Measurements from ENCODE around the gene SYNGR4. TPM values are rescaled to one million over a fixed set of nuclear protein-coding genes. Genes with fewer than 3 reads are reported as not detected.
"Not testable (repeated sequence)": the region's sequence is repeated elsewhere in the genome, so short reads cannot be mapped to it uniquely, and the experiment has no call there.

The SYNGR4 gene
- total RNA-seq, 1 donor from 2014 or later, result not detected

DNA sequence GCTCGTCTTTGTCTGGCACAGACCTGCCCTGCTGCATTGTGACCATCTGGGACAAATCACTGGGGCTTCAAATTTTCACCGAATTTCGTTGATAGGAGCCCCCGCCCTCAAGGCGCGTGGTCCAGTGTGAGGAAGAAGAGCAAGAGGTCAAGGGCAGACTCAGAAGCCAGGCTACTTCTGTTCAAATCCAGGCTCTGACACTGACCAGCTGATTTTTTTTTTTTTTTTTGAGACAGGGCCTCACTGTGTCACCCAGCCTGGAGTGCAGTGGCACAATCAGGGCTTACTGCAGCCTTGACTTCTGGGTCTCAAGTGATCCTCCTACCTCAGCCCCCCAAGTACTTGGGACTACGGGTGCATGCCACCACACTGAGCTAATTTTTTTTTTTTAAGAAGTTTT is 7.2 kb downstream of the SYNGR4 start:
- DNase-seq (ENCODE audit: low read depth), result no peak

DNA sequence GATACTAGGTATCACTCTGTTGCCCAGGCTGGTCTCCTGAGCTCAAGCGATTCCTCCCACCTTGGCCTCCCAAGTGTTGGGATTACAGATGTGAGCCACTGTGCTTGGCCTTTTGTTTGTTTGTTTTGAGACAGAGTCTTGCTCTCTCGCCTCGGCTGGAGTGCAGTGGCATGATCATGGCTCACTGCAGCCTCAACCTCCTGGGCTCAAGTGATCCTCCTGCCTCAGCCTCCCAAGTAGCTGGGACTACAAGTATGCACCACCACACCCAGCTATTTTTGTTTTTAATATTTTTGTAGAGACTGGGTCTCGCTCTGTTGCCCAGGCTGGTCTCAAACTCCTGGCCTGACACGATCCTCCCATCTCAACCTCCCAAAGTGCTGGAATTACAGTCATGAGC is 7.6 kb downstream of the SYNGR4 start:
- not testable (repeated sequence) for DNase-seq (ENCODE audit: low read depth)

DNA sequence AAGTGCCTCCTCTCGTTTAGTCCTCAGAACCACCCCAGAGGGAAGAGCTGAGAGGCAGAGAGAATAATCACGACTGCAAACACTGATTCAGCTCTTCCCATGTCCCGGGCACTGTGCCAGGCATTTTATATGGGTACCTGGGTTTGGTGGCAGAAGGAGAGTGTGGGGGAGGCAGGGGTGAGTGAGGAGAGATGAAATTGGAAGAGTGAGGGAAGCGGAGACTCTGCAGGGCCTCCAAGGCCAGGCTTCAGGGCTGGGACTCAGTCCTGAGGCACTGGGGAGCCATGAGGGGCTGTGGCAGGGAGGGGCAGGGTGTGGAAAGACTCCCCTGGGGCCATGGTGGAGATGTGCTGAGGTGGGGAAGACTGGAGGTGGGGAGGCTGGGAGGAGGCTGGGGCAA is 8.7 kb downstream of the SYNGR4 start:
- peak; percentile 19 for DNase-seq (ENCODE audit: low read depth)

DNA sequence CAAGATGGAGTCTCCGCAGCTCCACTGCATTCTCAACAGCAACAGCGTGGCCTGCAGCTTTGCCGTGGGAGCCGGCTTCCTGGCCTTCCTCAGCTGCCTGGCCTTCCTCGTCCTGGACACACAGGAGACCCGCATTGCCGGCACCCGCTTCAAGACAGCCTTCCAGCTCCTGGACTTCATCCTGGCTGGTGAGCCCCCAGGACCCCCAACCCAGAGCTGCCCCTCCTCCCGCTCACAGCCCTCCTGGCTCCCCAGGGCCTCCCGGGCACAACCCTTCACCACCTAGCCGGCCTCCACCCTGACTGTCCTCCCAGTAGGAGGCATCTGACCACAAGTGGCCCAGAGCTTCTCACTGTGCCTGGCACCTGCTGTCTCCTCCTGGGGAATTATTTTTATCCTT is 9.4 kb downstream of the SYNGR4 start:
- no peak for DNase-seq (ENCODE audit: low read depth)

DNA sequence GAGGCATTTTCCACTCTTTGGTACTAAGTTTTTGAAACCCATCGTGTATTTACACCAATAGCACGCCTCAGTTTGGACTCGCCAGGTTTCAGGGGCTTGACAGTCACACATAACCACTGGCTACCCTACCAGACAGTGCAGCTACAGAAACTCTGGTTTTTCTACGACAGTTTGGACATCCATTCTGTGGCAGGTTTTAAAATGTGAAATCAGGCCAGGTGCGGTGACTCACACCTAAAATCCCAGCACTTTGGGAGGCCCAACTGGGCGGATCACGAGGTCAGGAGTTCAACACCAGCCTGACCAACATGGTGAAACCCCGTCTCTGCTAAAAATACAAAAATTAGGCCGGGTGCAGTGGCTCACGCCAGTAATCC is 14.0 kb downstream of the SYNGR4 start:
- no peak for DNase-seq (ENCODE audit: low read depth)

DNA sequence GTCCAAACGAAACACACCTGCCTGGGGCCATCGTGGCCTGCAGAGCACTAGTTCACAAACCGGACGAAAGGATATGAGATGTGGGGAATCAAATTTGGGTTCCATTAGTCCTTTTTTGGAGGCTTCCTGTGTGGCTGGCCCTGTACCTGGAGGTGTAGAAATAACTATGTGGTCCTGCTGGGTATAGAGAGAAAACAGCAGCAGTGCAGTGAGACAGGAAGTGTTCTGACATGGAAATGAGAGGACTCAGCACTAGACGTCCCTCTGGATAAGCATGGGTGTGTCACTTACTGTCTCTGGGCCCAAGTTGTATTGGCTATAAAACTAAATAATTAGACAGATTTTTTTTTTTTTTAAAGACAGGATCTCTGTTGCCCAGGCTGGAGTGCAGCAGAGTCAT is 14.9 kb downstream of the SYNGR4 start:
- DNase-seq (ENCODE audit: low read depth), result no peak

DNA sequence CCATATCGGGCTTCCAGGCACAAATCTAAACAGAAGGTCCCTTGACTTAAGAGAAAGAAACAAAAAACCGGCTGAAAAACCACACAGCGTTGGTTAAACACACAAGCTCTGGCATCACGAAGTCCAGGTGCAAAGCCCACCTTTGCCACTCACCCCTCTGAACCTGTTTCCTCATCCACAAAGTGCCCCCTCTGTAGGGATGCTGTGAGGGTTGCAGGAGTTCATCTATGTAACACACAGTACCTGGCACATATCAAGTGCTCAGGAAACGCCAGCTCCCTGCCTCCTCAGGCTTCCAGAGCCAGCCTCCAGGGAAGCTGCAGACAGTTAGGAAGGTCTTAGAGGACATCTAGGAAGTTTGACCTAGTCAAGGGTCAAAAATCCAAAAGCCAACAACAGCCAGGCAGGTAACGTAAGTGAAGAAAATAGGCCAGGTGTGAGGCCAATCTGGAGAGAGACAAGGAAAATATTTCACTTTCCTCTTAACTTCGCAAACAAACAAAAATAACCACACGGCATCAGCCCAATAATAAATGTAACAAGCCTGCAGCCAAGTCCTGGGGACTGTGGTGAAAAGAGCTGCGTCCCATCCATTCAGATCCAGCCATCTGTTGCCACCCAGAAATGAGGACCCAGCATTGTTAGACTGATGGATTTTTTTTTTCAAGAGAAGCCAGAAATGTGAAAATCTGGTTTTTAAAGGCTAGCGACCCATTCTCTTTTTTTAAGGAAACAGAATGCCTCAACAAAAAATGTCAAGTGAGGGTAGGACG is 17.2 kb downstream of the SYNGR4 start:
- no peak for DNase-seq (ENCODE audit: low read depth)

DNA sequence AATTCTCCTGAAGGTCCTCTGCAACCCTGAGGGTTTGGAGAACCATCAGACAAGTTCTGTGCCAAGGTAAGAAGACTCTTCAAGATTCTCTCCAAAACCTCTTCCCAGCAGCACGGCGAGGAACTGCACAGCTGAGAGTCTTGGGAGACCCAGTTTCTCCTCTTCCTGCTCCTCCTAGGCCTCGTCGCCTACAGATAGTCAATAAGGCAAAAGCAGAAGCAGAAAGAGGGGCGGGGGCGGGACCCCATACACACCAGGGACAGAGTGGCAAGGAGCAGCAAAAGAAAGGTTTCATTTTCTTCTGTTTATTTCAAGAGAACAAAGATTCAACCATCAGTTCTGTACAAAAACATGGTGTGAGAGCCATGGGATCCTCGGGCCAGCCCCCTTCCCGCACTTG is 18.1 kb downstream of the SYNGR4 start:
- no peak for DNase-seq (ENCODE audit: low read depth)

DNA sequence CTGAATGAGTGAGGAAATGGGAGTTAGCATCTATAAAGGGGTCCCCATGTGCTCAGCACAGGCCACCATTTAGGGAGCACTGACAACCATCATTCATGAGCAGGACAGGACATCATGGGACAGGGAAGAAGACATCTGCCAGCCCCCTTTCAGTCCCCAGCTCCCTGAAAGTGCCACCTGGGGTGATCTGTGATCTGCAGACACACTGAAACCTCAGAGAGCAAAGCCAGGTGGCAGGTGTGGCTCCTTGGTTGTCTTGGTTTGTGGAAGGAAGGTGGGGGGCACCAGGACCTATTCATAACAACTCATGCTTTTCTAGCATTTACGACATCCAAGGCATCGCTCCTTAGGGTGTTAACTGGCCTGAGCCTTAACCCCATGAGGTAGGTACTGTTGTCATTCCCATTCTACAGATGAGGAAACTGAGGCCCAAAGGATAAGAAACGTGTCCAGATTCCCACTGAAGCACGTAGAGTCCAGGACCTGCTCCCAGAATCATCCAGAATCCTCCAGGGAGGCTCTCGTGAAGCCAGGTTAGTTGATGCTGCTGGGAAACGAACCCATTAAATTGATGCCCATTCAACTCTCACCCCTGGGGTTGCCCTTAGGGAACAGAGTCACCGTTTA is 21.4 kb downstream of the SYNGR4 start:
- DNase-seq (ENCODE audit: low read depth), result no peak

DNA sequence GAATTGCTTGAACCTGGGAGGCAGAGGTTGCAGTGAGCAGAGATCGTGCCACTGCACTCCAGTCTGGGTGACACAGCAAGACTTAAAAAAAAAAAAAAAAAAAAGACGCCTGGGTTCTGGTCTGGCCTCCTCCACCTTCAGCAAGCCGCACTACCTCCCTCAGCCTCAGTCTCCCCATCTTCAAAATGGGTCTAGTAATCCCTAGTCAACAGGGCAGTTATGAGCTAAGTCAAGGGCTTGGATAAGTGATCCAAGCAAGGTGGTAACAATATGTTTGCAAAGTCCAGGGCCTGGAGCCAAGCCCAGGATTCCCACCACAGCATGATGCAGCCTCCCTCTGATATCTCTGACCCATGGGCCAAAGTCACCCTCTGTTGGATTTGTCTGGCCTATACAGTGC is 22.8 kb downstream of the SYNGR4 start:
- no peak for DNase-seq (ENCODE audit: low read depth)

DNA sequence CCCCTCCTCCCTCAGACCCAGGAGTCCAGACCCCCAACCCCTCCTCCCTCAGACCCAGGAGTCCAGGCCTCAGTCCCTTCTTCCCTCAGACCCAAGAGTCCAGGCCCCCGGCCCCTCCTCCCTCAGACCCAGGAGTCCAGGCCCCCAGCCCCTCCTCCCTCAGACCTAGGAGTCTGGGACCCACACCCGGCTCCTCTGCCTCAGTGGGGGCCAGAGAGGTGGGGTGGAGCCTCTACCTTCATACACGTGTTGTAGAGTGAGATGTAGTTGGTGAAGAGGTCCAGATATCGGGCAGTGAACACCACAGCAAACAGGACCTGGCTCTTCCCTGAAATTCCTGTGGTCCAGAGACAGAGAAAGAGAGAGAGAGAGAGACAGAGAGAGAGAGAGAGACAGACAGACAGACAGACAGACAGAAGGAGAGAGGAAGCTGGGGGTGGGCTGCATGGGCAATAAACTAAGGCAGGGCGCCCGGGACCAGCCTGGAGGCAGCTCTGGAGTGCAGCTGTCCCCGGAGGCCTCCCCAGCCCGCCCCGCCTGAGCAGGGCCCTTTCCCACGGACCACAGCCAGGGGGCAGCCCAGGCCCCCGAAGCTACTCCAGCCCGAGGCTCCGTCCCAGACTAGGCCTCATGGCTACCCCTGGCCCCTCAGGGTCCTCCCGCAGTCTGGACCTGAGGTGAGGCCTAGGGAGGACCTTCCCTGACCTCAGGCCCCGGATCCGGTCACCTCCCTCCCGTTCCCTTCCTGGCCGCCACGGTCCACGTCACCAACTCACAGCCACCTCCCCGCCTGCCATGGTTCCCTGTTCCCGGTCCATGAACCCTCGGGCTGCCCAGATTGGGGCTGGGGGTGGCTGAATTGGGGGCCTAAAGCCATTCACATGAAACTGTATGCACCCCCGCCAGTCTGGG is 26.3 kb downstream of the SYNGR4 start:
- DNase-seq (ENCODE audit: low read depth), result peak; percentile 74

DNA sequence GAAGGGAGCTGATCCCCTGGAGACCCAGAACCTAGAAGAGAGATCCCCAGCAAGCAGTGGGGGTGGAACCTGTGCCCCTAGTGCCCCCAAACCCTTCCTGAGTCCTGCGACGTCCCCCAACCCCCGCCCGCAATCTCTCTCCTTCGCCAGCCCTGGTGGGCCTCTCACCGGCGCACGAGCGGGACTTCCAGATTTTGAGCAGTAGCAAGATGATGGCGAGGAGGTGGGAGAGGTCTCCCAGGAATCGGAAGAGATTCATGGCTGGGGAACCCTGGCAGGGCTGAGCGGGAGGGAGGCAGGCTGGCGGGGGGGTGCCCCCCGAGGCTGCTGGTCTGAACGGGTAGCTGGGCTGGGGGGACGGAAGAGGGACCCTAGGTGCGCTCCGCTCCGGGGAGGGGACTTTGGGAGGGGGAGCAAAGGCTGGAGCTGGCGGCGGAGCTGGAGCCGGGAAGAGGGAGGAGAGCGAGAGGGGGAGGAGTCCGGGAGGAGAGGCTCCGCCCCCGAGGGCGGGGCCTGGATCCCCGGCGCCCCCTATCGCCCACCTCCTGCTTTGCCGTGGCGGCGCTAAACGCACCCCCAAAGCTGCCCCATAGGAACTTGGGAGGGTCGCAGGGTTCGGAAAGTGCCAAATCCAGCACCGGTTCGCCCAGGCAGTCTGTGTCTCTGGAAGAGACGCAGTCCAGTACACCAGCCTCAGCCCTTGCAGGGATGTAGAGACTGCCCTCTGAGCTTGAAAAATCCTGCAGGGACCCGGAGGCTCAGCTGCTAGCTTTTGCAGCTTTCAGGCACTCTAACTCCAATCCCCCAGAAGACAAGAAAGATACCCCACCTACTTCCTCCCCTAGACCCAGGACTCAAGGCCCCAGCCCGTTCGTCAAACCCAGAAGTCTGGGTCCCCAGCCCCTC is 27.2 kb downstream of the SYNGR4 start, which contains the start of gene KDELR1:
KDELR1 (minus strand) TSS at position 452 of the 906 bp plus-strand sequence; CDS start at position 259, 193 bp downstream.
- peak; percentile 75 for DNase-seq (ENCODE audit: low read depth)

DNA sequence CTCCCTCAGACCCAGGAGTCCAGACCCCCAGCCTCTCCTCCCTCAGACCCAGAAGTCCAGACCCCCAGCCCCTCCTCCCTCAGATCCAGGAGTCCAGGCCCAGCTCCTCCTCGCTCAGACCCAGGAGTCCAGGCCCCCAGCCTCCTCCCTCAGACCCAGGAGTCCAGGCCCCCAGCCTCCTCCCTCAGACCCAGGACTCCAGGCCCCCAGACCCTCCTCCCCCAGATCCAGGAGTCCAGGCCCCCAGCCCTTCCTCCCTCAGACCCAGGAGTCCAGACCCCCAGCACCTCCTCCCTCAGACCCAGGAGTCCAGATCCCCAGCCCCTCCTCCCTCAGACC is 27.8 kb downstream of the SYNGR4 start:
- not testable (repeated sequence) for DNase-seq (ENCODE audit: low read depth)

DNA sequence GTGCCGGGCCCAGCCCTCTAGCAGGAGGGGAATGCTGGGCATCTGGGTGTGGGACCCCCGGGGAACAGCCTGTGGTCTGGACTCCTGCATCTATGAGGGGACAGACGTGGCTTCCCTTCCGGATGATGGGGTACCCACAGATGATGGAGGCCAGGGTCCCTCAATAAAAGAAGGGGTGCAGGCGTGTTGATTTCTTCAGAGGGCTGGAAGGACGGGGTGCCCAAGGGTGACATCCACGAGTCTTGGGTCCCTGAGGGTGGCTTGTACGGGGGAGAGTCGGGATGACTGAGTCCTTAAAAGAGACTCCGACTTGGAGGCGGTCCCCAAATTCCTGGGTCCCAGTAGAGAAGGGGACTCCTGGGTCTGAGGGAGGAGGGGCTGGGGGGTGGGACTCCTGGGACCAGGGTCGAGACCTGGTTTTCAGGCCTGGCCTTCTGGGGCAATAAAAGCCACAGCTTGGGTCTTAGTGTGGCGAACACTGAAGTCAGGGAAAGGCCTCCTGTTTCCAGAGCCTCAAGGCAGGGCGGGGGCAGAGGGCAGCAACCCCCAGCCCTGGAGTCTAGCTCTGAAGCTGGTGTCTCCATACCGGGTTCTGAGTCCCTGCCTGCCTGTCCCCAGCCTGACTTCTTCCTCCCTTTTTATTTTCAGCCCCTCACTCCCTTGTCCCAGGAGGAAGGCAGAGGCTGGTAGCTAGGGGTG is 28.8 kb downstream of the SYNGR4 start:
- no peak for DNase-seq (ENCODE audit: low read depth)

DNA sequence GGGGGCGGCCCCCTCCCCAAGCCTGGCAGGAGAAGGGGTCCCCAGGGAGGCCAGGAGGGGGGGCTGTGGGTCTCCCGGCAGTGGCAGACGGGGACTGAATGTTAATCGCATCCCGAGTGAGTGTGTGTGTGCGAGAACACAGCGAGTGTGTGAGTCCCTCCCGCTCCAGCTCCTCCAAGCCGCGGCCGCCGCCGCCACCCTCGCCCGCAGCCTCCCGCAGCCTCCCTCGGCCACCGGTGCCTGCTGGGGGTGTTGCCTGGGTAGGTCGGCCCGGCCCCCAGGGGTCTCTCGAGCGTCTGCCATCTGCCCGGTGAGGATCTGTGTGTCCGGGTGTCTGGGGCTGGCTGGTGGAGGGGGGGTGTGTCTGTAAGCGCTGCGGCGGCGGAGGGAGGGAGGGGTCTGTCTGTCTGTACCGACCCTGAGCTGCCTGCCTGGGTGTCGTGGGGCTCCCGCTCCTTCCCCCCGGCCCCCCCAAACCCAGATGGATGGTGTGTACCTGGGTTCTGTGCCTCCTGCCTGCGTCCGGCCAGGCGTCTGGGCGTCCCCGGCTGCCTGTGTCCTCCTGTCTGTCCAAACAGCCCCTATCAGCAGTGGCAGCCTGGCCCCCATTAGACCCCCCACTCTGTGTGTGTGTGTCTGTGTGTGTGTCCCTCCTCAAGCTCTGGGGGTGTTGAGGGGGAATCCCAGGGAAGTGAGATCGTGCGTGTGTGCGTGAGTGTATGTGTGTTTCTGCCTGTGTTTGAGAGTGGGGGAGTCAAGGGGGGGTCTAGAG is 29.6 kb downstream of the SYNGR4 start, which contains the start of gene GRIN2D:
GRIN2D (plus strand) TSS at position 110 of the 772 bp plus-strand sequence. CDS start 4,725 bp downstream, outside the sequence.
- no peak for DNase-seq (ENCODE audit: low read depth)

DNA sequence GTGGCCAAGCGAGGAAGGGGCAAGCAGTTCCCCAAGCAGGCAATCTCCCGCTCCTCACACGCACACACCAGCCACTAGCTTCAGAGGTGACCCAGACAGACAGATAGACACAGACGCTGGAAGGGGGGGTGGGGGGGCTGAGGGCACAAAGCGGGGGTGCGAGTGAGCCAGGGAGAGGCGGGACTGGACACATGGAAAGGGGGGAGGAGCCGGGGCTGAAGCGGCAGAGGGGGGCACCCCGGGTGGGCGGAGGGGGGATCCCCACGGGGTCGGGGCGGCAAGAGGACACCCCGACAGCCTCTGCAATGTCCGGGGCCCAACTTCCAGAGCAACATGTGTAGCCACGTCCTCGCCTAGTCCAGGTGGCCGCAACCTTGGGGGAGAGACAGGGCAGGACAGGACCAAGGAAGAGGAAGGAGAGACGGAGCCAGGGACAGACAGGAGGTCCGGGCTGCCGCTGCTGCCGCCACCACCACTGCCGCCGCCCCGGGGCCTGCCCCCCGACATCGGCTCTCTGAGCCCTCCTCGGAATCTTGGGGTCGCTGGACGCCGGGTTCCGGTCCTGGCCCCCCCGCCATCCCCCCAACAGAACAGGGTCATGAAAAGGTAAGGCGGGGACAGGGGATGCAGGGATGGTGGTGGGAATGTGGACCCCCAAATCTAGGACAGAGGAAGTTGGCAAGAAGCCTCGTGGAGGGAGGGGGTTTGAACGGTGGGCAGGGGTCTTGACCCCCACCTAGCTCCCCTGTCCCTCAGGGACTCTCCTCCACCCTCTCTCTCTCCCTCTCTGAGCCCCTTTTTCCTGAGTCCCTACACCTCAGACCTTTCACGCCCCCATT is 30.4 kb downstream of the SYNGR4 start:
- DNase-seq (ENCODE audit: low read depth), result no peak

DNA sequence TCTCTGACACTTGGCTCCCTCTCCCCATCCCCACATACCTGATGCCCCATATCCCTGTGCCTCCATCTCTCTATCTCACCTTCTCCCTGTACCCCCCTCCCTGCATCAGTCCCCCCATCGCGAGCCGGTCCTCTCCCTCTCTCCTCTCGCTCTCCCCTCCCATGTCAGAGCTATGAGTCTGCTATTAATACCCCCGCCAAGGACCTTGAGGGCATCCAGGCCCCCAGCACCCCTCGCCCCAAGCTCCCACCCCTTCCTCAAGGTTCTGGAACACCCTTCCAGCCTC is 30.9 kb downstream of the SYNGR4 start:
- no peak for DNase-seq (ENCODE audit: low read depth)

DNA sequence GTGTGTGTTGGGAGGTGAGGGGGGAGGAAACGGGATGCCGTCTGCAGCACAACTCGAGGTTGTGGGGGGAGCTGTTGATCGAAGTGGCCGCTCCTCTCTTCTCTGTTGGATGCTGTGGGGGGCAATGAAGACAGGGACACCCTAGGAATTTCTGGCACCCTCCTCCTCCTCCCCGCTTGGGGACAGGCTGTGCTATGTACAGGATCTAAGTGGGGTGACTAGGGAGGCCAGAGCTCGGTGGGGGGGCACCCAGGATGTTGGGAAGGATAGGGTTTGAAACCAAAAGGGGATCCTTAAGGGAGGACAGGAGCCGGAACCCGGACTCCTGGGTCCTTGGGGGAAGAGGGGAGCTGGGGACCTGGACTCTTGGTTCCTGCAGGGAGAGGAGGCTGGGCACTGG is 31.3 kb downstream of the SYNGR4 start:
- DNase-seq (ENCODE audit: low read depth), result no peak

All from myocyte (in vitro differentiated cells).